HG02970 (cell line): ENCODE data around the gene COA5.

Source experiments
- ATAC-seq: cut with Tn5 transposase; IDR thresholded peaks from one replicate; pipeline ENCODE4 v1.9.1; 2021; ENCODE audit warnings: mild to moderate bottlenecking, moderate library complexity, moderate number of reproducible peaks; ENCODE audit not compliant: unreplicated experiment, low FRiP score

COA5 gene

DNA sequence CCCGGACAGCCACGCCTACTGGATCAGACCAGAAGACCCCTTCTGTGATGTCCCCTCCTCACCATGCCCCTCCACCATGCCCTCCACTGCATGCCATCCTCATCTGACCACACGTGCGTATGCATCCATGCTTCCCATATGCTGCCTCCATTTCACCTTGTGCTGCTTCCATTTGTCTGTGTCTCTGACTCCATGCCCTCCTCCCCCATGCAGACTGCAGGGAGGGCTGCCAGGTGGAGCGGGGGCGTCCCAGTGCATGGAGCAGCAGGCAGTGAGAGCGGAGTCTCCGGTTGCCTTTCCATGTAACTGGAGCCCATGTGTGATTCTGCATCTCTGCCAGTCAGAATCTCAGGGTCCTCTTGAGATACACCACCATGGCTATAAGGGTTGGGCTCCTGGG lies 52.6 kb downstream of the COA5 start:
- ATAC-seq: no peak

DNA sequence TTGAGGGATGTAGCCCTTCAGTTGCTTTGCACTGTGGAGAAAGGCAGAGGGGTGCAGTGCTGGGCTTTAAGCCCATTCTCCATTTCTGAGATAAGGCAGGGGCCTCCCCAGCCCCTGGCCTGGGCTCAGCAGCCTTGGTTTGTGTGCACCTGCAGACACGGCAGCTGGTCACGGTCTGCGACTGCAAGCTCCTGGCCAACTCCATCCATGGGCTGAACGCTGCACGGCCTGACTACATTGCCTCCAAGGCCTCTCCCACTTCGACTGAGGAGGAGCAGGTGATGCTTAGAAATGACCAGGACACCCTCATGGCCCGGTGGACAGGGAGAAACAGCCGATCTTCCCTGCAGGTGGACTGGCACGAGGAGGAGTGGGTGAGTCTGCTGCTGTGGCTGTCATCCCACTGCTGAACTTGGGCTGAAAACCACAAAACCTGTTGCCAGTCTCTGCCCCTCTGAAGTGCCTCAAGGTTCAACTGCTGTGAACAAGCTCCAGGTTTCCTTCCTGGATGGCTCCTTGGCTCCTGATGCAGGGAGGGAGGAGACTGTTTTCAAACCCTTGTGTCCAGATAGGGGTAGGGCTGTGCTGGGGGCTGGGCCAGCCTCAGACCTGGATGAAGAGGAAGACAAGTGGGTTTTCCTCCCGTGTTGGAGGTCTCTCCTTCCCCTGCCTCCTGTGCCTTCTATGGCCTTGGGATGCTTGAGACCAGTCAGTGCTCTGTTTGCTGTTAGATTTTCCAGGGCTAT lies 54.0 kb downstream of the COA5 start:
- no peak for ATAC-seq

DNA sequence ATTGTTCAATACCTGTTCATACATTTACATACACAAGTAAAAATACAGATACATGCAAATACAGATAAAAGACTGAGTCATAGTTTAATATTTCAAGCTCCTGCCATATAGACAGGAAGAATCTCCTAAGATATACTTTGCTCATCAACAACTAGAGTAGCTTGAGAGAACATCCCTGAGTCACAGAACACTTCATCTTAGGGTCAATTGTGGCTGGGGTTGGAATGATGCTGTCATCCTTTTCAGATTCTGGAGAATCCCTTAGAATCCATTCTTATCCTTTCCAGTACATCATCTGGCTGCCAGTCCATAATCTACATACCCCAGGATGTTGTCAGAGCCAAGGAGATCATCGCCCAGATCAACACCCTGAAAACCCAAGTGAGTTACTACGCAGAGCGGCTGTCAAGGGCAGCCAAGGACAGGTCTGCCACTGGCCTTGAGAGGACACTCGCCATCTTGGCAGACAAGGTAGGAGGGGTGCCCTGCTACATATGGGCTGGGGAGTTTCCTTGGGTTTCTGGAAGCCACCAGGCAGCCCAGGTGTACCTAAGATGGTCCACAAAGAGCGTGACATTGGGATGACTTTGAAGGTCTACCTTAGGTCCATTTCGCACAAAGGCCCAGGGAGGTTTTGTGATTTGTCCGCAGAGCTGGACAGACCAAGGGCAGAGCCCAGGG lies 55.7 kb downstream of the COA5 start:
- ATAC-seq: no peak

DNA sequence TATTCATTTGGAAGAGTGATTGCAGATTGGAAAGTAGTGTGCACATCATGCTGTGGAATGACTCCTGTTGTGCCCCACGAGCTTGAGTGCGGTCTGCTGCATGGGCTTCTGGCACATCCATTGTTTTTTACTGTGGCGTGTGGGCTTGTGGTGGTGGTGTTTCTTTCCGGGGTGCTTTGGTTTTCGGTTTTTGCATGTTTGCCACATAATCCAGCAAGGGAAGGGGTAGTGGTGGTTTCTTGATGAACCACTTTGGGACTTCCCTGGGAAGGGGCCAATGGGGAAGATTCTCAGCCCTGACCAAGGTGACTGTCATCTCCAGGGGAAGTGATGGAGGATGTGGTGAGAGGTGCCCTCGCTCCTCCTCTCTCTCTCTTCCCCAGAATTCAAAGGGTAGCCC lies 57.0 kb downstream of the COA5 start:
- no peak for ATAC-seq

DNA sequence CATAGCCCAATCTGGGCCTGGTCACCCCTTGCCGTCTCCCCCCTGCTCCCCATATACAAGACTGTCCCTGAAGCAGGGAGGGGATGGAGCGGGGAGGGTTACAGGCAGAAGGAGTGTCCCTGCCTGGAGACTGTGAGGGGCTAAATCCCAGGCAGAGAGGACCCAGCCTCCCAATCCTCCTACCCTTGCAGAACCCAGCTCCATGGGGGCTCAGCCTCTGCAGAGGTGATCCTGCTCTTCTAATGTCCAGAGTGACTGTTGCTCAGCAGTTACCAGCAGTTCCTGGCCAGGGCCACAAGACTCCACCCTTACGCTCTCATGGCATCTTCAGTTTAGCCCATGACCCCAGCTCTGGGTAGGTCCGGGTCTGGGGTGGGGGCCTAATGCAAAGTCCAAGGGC lies 58.1 kb downstream of the COA5 start:
- no peak for ATAC-seq
